CD8-positive, alpha-beta memory T cell (primary cell): Measurements from ENCODE around the gene PRR35. TPM values are rescaled to one million over a fixed set of nuclear protein-coding genes. Genes with fewer than 3 reads are reported as not detected.
"Not testable (repeated sequence)": the region's sequence is repeated elsewhere in the genome, so short reads cannot be mapped to it uniquely, and the experiment has no call there.

Source experiments
- CTCF ChIA-PET: fragments of 350-600 bp; sonication (Branson Sonifier 250); formaldehyde crosslinking; loops from one replicate; lab custom pipeline; 2021; ENCODE audit warnings: antibody characterized with exemption; lab: Charles Lee
- POLR2A ChIA-PET: fragments of 350-600 bp; sonication (Branson Sonifier 250); formaldehyde crosslinking; loops from one replicate; lab custom pipeline; 2021; ENCODE audit warnings: antibody characterized with exemption; lab: Charles Lee
- DNase-seq, 5 donors: peaks; one replicate each; pipeline versions ENCODE4 v3.0.0 to v3.0.0-alpha.2; 2020 to 2022; ENCODE audit warnings: mixed read lengths in 1 of 5
- H3K27ac ChIP-seq: one replicate; pipeline ENCODE4 v1.7.0; 2013; ENCODE audit warnings: low read depth, mild to moderate bottlenecking, low read length, moderate library complexity
- H3K27me3 ChIP-seq: 2 replicates; pipeline ENCODE4 v1.7.0; 2013; ENCODE audit warnings: low read length, mild to moderate bottlenecking; ENCODE audit not compliant: insufficient read depth, poor library complexity, severe bottlenecking
- H3K36me3 ChIP-seq: 2 replicates; pipeline ENCODE4 v1.7.0; 2013; ENCODE audit warnings: mild to moderate bottlenecking, low read length, moderate library complexity; ENCODE audit not compliant: insufficient read depth
- H3K4me1 ChIP-seq: 2 replicates; pipeline ENCODE4 v1.7.0; 2013; ENCODE audit warnings: mild to moderate bottlenecking, low read length, moderate library complexity; ENCODE audit not compliant: insufficient read depth
- H3K4me3 ChIP-seq: 2 replicates; pipeline ENCODE4 v1.7.0; 2013; ENCODE audit warnings: mild to moderate bottlenecking, low read length
- H3K9me3 ChIP-seq: 2 replicates; pipeline ENCODE4 v1.7.0; 2013; ENCODE audit warnings: mild to moderate bottlenecking, low read length
- H3K27ac Mint-ChIP-seq, 8 donors: one replicate each; pipeline ENCODE4 v1.8.0; 2020 to 2021; ENCODE audit warnings: mixed read lengths in 8 of 8, mild to moderate bottlenecking in 6 of 8, inconsistent platforms in 3 of 8, moderate library complexity in 3 of 8
- H3K27me3 Mint-ChIP-seq, 2 donors: one replicate each; pipeline ENCODE4 v1.8.0; 2020 to 2021; ENCODE audit warnings: mixed read lengths in 2 of 2, mild to moderate bottlenecking in 1 of 2, moderate library complexity in 1 of 2
- H3K36me3 Mint-ChIP-seq, 3 donors: one replicate each; pipeline ENCODE4 v1.8.0; 2020 to 2021; ENCODE audit warnings: mixed read lengths in 3 of 3, inconsistent platforms in 1 of 3, mild to moderate bottlenecking in 1 of 3
- H3K4me1 Mint-ChIP-seq, 3 donors: one replicate each; pipeline ENCODE4 v1.8.0; 2020 to 2021; ENCODE audit warnings: mixed read lengths in 3 of 3, inconsistent platforms in 1 of 3, mild to moderate bottlenecking in 1 of 3
- H3K4me3 Mint-ChIP-seq, 7 donors: one replicate each; pipeline ENCODE4 v1.8.0; 2020 to 2021; ENCODE audit warnings: mixed read lengths in 7 of 7, mild to moderate bottlenecking in 6 of 7, moderate library complexity in 4 of 7, inconsistent platforms in 2 of 7
- H3K9me3 Mint-ChIP-seq, 5 donors: one replicate each; pipeline ENCODE4 v1.8.0; 2020 to 2022; ENCODE audit warnings: mixed read lengths in 5 of 5, mild to moderate bottlenecking in 3 of 5, moderate library complexity in 2 of 5, inconsistent platforms in 1 of 5
- polyA plus RNA-seq: library from polyadenylated mRNA; unstranded; fragments of 300-500 nt; fragmentation: Illumina TruSeq; gene quantifications from one replicate; pipeline ENCODE4 v1.2.3, GENCODE V29; 2021
- total RNA-seq, 2 experiments: library from RNA; stranded (reverse); gene quantifications; one replicate each; pipeline ENCODE4 v1.2.3, GENCODE V29; 2021

Gene PRR35
- total and polyA plus RNA-seq, 3 experiments from 2014 or later: not detected

- ChIA-PET POLR2A (interaction anchor here (0.6 kb wide), 1 partner anchor 9 kb away, joined by 3 read pairs; no protein-coding TSS in a partner anchor), CTCF (interaction anchor here (1.1 kb wide), 1 partner anchor 74 kb away, joined by 3 read pairs; the partner anchor contains the start of gene RHOT2)
- Mint-ChIP-seq H3K4me3 (peak overlapping the region in 2 of 7 donors; percentile 51 to 83), H3K9me3 (no peaks in the 10 kb centered on the region), H3K27ac (peak overlapping the region in 2 of 8 donors; percentile 61 to 71), H3K4me1 (peaks cover 26 to 52% (median 30%) of the 10 kb centered on the region in 3 donors), H3K36me3 (peaks cover 0 to 34% (median 0%) of the 10 kb centered on the region in 3 donors), H3K27me3 (no peaks in the 10 kb centered on the region)
- H3K36me3 ChIP-seq: no peaks in the 10 kb centered on the region
- no peaks in the 10 kb centered on the region for H3K27me3 ChIP-seq
- H3K27ac ChIP-seq: no peak overlapping the region
- H3K4me1 ChIP-seq: peaks cover 9% of the 10 kb centered on the region
- H3K9me3 ChIP-seq: no peaks in the 10 kb centered on the region
- no peak overlapping the region for H3K4me3 ChIP-seq
- no peak for DNase-seq
These were observed 33.6 kb downstream of the PRR35 start for GRCh38 chr16:593807-594206.

GRCh38 chr16:595094-595528, 34.9 kb downstream of the PRR35 start:
- H3K4me3 ChIP-seq: no peak overlapping the region
- peaks cover 0 to 27% (median 0%) of the 10 kb centered on the region in 3 donors for H3K36me3 Mint-ChIP-seq
- no peaks in the 10 kb centered on the region for H3K9me3 ChIP-seq
- CTCF ChIA-PET: interaction anchor here (1.1 kb wide), 1 partner anchor 15 kb away, joined by 3 read pairs; no protein-coding TSS in a partner anchor
- H3K27ac ChIP-seq: no peak overlapping the region
- peak overlapping the region in 1 of 8 donors; percentile 67 for H3K27ac Mint-ChIP-seq
- H3K27me3 Mint-ChIP-seq: no peaks in the 10 kb centered on the region
- no peaks in the 10 kb centered on the region for H3K27me3 ChIP-seq
- peaks cover 26 to 49% (median 30%) of the 10 kb centered on the region in 3 donors for H3K4me1 Mint-ChIP-seq
- no peak for DNase-seq
- no peaks in the 10 kb centered on the region for H3K9me3 Mint-ChIP-seq
- H3K36me3 ChIP-seq: no peaks in the 10 kb centered on the region
- H3K4me1 ChIP-seq: peaks cover 9% of the 10 kb centered on the region
- POLR2A ChIA-PET: interaction anchor here (0.8 kb wide), 1 partner anchor 42 kb away, joined by 10 read pairs; the partner anchor contains the start of gene METTL26
- H3K4me3 Mint-ChIP-seq: no peak overlapping the region

- Mint-ChIP-seq H3K36me3 (peaks cover 0 to 28% (median 0%) of the 10 kb centered on the region in 3 donors), H3K4me3 (peak overlapping the region in 1 of 7 donors; percentile 28), H3K27ac (peak overlapping the region in 2 of 8 donors; percentile 14 to 44), H3K27me3 (no peaks in the 10 kb centered on the region), H3K9me3 (no peaks in the 10 kb centered on the region), H3K4me1 (peaks cover 20 to 41% (median 22%) of the 10 kb centered on the region in 3 donors)
- Histone ChIP-seq H3K27ac (no peak overlapping the region), H3K4me1 (peaks cover 1% of the 10 kb centered on the region), H3K4me3 (no peak overlapping the region), H3K9me3 (no peaks in the 10 kb centered on the region), H3K36me3 (no peaks in the 10 kb centered on the region), H3K27me3 (no peaks in the 10 kb centered on the region)
- DNase-seq: no peak
- ChIA-PET CTCF (interaction anchor here (1.1 kb wide), 1 partner anchor 14 kb away, joined by 3 read pairs; no protein-coding TSS in a partner anchor), POLR2A (interaction anchor here (0.8 kb wide), 1 partner anchor 40 kb away, joined by 10 read pairs; the partner anchor contains the start of gene METTL26)
These were observed 35.9 kb downstream of the PRR35 start for GRCh38 chr16:595942-596735.

GRCh38 chr16:596736-597060, 36.5 kb downstream of the PRR35 start:
- DNase-seq: no peak
- peaks cover 18 to 38% (median 19%) of the 10 kb centered on the region in 3 donors for H3K4me1 Mint-ChIP-seq
- no peaks in the 10 kb centered on the region for H3K9me3 Mint-ChIP-seq
- H3K36me3 Mint-ChIP-seq: peaks cover 0 to 28% (median 0%) of the 10 kb centered on the region in 3 donors
- peak overlapping the region in 1 of 8 donors; percentile 27 for H3K27ac Mint-ChIP-seq
- H3K27me3 ChIP-seq: no peaks in the 10 kb centered on the region
- CTCF ChIA-PET: no interaction called here
- H3K27ac ChIP-seq: no peak overlapping the region
- no peaks in the 10 kb centered on the region for H3K36me3 ChIP-seq
- H3K4me3 ChIP-seq: no peak overlapping the region
- H3K4me1 ChIP-seq: no peaks in the 10 kb centered on the region
- H3K4me3 Mint-ChIP-seq: peak overlapping the region in 1 of 7 donors; percentile 28
- no peaks in the 10 kb centered on the region for H3K9me3 ChIP-seq
- POLR2A ChIA-PET: no interaction called here
- H3K27me3 Mint-ChIP-seq: no peaks in the 10 kb centered on the region

DNA sequence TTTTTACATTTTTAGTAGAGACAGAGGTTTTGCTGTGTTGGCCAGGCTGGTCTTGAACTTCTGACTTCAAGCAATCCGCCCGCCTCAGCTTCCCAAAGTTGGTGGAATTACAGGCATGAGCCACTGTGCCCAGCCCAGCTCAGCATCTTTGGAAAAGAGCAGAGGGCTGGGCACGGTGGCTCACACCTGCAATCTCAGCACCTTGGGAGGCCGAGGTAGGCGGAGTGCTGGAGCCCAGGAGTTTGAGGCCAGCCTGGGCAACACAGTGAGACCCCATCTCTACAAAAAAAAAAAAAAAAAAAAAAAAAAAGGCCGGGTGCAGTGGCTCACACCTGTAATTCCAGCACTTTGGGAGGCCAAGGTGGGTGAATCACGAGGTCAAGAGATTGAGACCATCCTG, 37.5 kb downstream of the PRR35 start:
- H3K27me3 ChIP-seq, POLR2A ChIA-PET, H3K9me3 Mint-ChIP-seq, H3K27me3 Mint-ChIP-seq, H3K27ac ChIP-seq, H3K27ac Mint-ChIP-seq, H3K4me3 ChIP-seq, H3K4me1 ChIP-seq, H3K4me3 Mint-ChIP-seq, H3K9me3 ChIP-seq, CTCF ChIA-PET, DNase-seq, H3K36me3 ChIP-seq: not testable (repeated sequence)
- Mint-ChIP-seq H3K4me1 (peaks cover 14 to 30% (median 15%) of the 10 kb centered on the region in 3 donors), H3K36me3 (peaks cover 0 to 28% (median 0%) of the 10 kb centered on the region in 3 donors)

GRCh38 chr16:598823-599739, 38.9 kb downstream of the PRR35 start:
- no peaks in the 10 kb centered on the region for H3K36me3 ChIP-seq
- ChIA-PET POLR2A (no interaction called here), CTCF (no interaction called here)
- DNase-seq: no peak
- no peaks in the 10 kb centered on the region for H3K9me3 ChIP-seq
- no peaks in the 10 kb centered on the region for H3K27me3 ChIP-seq
- no peaks in the 10 kb centered on the region for H3K9me3 Mint-ChIP-seq
- H3K27ac Mint-ChIP-seq: no peak overlapping the region
- no peak overlapping the region for H3K27ac ChIP-seq
- H3K4me3 Mint-ChIP-seq: peak overlapping the region in 1 of 7 donors; percentile 48
- H3K4me3 ChIP-seq: no peak overlapping the region
- H3K4me1 ChIP-seq: no peaks in the 10 kb centered on the region
- H3K4me1 Mint-ChIP-seq: peaks cover 17 to 29% (median 20%) of the 10 kb centered on the region in 3 donors
- H3K27me3 Mint-ChIP-seq: no peaks in the 10 kb centered on the region
- peaks cover 0 to 19% (median 0%) of the 10 kb centered on the region in 3 donors for H3K36me3 Mint-ChIP-seq

- H3K27ac ChIP-seq: no peak overlapping the region
- Mint-ChIP-seq H3K27ac (no peak overlapping the region), H3K36me3 (peaks cover 0 to 16% (median 0%) of the 10 kb centered on the region in 3 donors), H3K27me3 (no peaks in the 10 kb centered on the region), H3K9me3 (no peaks in the 10 kb centered on the region), H3K4me3 (no peak overlapping the region), H3K4me1 (peaks cover 11 to 20% (median 18%) of the 10 kb centered on the region in 3 donors)
- H3K4me3 ChIP-seq: no peak overlapping the region
- H3K27me3 ChIP-seq: no peaks in the 10 kb centered on the region
- no peaks in the 10 kb centered on the region for H3K36me3 ChIP-seq
- ChIA-PET CTCF (interaction anchor here (0.9 to 2.3 kb wide), 2 partner anchors 19 to 22 kb away, joined by 4 to 5 read pairs; no protein-coding TSS in a partner anchor), POLR2A (no interaction called here)
- H3K9me3 ChIP-seq: no peaks in the 10 kb centered on the region
- DNase-seq: no peak
- no peaks in the 10 kb centered on the region for H3K4me1 ChIP-seq
These were observed 40.6 kb downstream of the PRR35 start for GRCh38 chr16:600781-601180.
